IgD-negative memory B cell (primary cell): Measurements from ENCODE around the gene XAB2. TPM values are rescaled to one million over a fixed set of nuclear protein-coding genes. Genes with fewer than 3 reads are reported as not detected.

ENCODE experiments used
- H3K27ac Mint-ChIP-seq, 3 donors: one replicate each; pipeline ENCODE4 v1.8.0; 2020 to 2022; ENCODE audit warnings: mild to moderate bottlenecking in 3 of 3, mixed read lengths in 3 of 3, moderate library complexity in 1 of 3
- H3K27me3 Mint-ChIP-seq: one replicate; pipeline ENCODE4 v1.8.0; 2021; ENCODE audit warnings: mixed read lengths
- H3K36me3 Mint-ChIP-seq: one replicate; pipeline ENCODE4 v1.8.0; 2020; ENCODE audit warnings: mild to moderate bottlenecking, mixed read lengths
- H3K4me1 Mint-ChIP-seq, 3 donors: one replicate each; pipeline ENCODE4 v1.8.0; 2020 to 2022; ENCODE audit warnings: mixed read lengths in 3 of 3, mild to moderate bottlenecking in 1 of 3
- H3K4me3 Mint-ChIP-seq, 4 donors: one replicate each; pipeline ENCODE4 v1.8.0; 2020 to 2022; ENCODE audit warnings: mild to moderate bottlenecking in 4 of 4, mixed read lengths in 4 of 4, moderate library complexity in 3 of 4
- H3K9me3 Mint-ChIP-seq, 3 donors: one replicate each; pipeline ENCODE4 v1.8.0; 2020 to 2021; ENCODE audit warnings: mixed read lengths in 3 of 3, mild to moderate bottlenecking in 1 of 3
- polyA plus RNA-seq: library from polyadenylated mRNA; unstranded; fragments of 300-500 nt; fragmentation: Illumina TruSeq; gene quantifications from one replicate; pipeline ENCODE4 v1.2.3, GENCODE V29; 2021

XAB2 gene
- polyA plus RNA-seq, 1 donor from 2014 or later: 9.7 TPM

DNA sequence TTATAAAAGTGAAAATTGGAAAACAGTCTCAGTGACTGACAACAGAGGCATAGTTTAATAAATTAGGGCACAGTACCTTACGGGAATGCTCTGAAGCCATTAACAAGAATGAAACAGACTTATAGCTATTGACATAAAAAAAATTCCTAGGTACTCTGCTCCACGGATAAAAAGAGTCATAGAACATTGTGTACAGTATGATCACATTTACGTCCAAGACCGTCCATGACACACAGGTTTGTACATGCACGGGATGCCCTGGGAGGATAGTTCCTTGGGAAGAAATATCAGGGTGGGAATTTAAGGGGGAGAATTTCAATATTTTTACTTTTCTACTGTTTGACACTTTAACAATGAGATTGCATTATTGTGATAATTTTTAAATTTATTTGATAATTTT is 58.6 kb downstream of the XAB2 start:
- H3K27ac Mint-ChIP-seq: no peak overlapping the region
- H3K27me3 Mint-ChIP-seq: peaks cover 3% of the 10 kb centered on the region
- no peak overlapping the region for H3K4me3 Mint-ChIP-seq

More for the DNA sequence above, 58.6 kb downstream of the XAB2 start:
- peaks cover 1% of the 10 kb centered on the region for H3K36me3 Mint-ChIP-seq
- peaks cover 0 to 2% (median 0%) of the 10 kb centered on the region in 3 donors for H3K4me1 Mint-ChIP-seq
- H3K9me3 Mint-ChIP-seq: no peaks in the 10 kb centered on the region

Other genes starting within 250 kb of the XAB2 start
- gene PEX11G, start 140.5 kb downstream of the XAB2 start, polyA plus RNA-seq: 2.8 TPM
- gene ZNF358, start 113.4 kb downstream of the XAB2 start, polyA plus RNA-seq: 1.3 TPM
- gene MCOLN1, start 106.9 kb downstream of the XAB2 start, polyA plus RNA-seq: 5.2 TPM
- 12.5 TPM for gene PNPLA6, start 93.8 kb downstream of the XAB2 start, polyA plus RNA-seq
- 0.44 TPM for gene CAMSAP3, start 33.7 kb downstream of the XAB2 start, polyA plus RNA-seq
- gene PET100, start 248 bp upstream of the XAB2 start, polyA plus RNA-seq: 232 TPM
- gene PCP2, start 4.2 kb upstream of the XAB2 start, polyA plus RNA-seq: not detected
- gene STXBP2, start 7.6 kb upstream of the XAB2 start, polyA plus RNA-seq: 70.2 TPM
- not detected for gene RETN, start 39.5 kb upstream of the XAB2 start, polyA plus RNA-seq
- 0.73 TPM for gene MCEMP1, start 47.5 kb upstream of the XAB2 start, polyA plus RNA-seq
- gene TRAPPC5, start 51.3 kb upstream of the XAB2 start, polyA plus RNA-seq: 219 TPM
- 197 TPM for gene FCER2, start 72.6 kb upstream of the XAB2 start, polyA plus RNA-seq
- 0.43 TPM for gene CLEC4G, start 102.6 kb upstream of the XAB2 start, polyA plus RNA-seq
- not detected for gene CD209, start 118.0 kb upstream of the XAB2 start, polyA plus RNA-seq
- not detected for gene CLEC4M, start 133.7 kb upstream of the XAB2 start, polyA plus RNA-seq
- gene EVI5L, start 200.7 kb upstream of the XAB2 start, polyA plus RNA-seq: 3.2 TPM
- not detected for gene PRR36, start 244.8 kb upstream of the XAB2 start, polyA plus RNA-seq